Ovary (tissue), 3 donors: ENCODE measurements around the gene MTFR2.

Experiments used
- CTCF ChIP-seq, 3 donors: fragments of 450-650 bp in 2 of 3; fragments of 200-600 bp in 1 of 3; IDR thresholded peaks; one replicate each; pipeline versions ENCODE4 v1.5.1 to v1.8.0; 2016 to 2022; ENCODE audit warnings: antibody characterized with exemption in 3 of 3, mild to moderate bottlenecking in 1 of 3
- EP300 ChIP-seq: sonication (generic); formaldehyde crosslinking; IDR thresholded peaks from one replicate; pipeline ENCODE4 v1.6.1; 2017; ENCODE audit warnings: antibody characterized with exemption
- donor health status: DM: no; HTN: no; CAD: no.

GRCh38 chr6:136253734-136254133 is 3.6 kb upstream of the MTFR2 start:
- no peak for TF ChIP-seq CTCF (IDR thresholded peaks at IDR 0.05)
- no peak for TF ChIP-seq EP300
